Astrocyte (in vitro differentiated cells and primary cell): ENCODE results near the gene KCNAB3. TPM values are rescaled to one million over a fixed set of nuclear protein-coding genes. Genes with fewer than 3 reads are reported as not detected.

Experiments used
- DNase-seq: peaks from one replicate; pipeline ENCODE4 v3.0.0-alpha.2; 2010; ENCODE audit warnings: low read depth
- FAIRE-seq: peaks from 2 replicates; lab custom pipeline; 2011; peaks lifted over from hg19 to GRCh38; lab: Jason Lieb, UNC
- H2AFZ ChIP-seq: 2 replicates; pipeline ENCODE4 v1.6.0; 2012; ENCODE audit warnings: low read depth, low read length, inconsistent platforms
- H3K27ac ChIP-seq: 2 replicates; pipeline ENCODE4 v1.5.1; 2011; ENCODE audit warnings: low read depth, low read length, inconsistent platforms
- H3K27me3 ChIP-seq: 2 replicates; pipeline ENCODE4 v1.6.0; 2011; ENCODE audit warnings: low read length, inconsistent platforms; ENCODE audit not compliant: insufficient read depth
- H3K36me3 ChIP-seq: 2 replicates; pipeline ENCODE4 v1.5.1; 2011; ENCODE audit warnings: low read length, inconsistent platforms; ENCODE audit not compliant: insufficient read depth
- H3K4me1 ChIP-seq: 2 replicates; pipeline ENCODE4 v1.5.1; 2011; ENCODE audit warnings: low read length, inconsistent platforms; ENCODE audit not compliant: insufficient read depth
- H3K4me2 ChIP-seq: 2 replicates; pipeline ENCODE4 v1.6.0; 2012; ENCODE audit warnings: low read length, inconsistent platforms
- H3K4me3 ChIP-seq: 2 replicates; pipeline ENCODE4 v1.5.1; 2011; ENCODE audit warnings: low read depth, mild to moderate bottlenecking, low read length, inconsistent platforms; ENCODE audit not compliant: insufficient read depth
- H3K79me2 ChIP-seq: 2 replicates; pipeline ENCODE4 v1.6.0; 2012; ENCODE audit warnings: mild to moderate bottlenecking, low read length, inconsistent platforms; ENCODE audit not compliant: insufficient read depth
- H3K9ac ChIP-seq: 2 replicates; pipeline ENCODE4 v1.6.0; 2012; ENCODE audit warnings: mild to moderate bottlenecking, low read length, inconsistent platforms
- H3K9me3 ChIP-seq: 2 replicates; pipeline ENCODE4 v1.5.1; 2012; ENCODE audit warnings: low read depth, mild to moderate bottlenecking, low read length, inconsistent platforms; ENCODE audit not compliant: insufficient read depth
- H4K20me1 ChIP-seq: 2 replicates; pipeline ENCODE4 v1.6.0; 2012; ENCODE audit warnings: low read length, inconsistent platforms; ENCODE audit not compliant: insufficient read depth
- H3K27ac Mint-ChIP-seq: one replicate; pipeline ENCODE4 v1.8.0; 2021; ENCODE audit warnings: mild to moderate bottlenecking, mixed read lengths; ENCODE audit not compliant: unreplicated experiment
- H3K27me3 Mint-ChIP-seq: one replicate; pipeline ENCODE4 v1.8.0; 2021; ENCODE audit warnings: low read depth, mixed read lengths; ENCODE audit not compliant: unreplicated experiment
- H3K36me3 Mint-ChIP-seq: one replicate; pipeline ENCODE4 v1.8.0; 2021; ENCODE audit warnings: low read depth, mixed read lengths; ENCODE audit not compliant: unreplicated experiment
- H3K4me1 Mint-ChIP-seq: one replicate; pipeline ENCODE4 v1.8.0; 2021; ENCODE audit warnings: low read depth, mixed read lengths; ENCODE audit not compliant: unreplicated experiment
- H3K4me3 Mint-ChIP-seq: one replicate; pipeline ENCODE4 v1.8.0; 2021; ENCODE audit warnings: mild to moderate bottlenecking, moderate library complexity, mixed read lengths; ENCODE audit not compliant: unreplicated experiment
- H3K9me3 Mint-ChIP-seq: one replicate; pipeline ENCODE4 v1.8.0; 2021; ENCODE audit warnings: mild to moderate bottlenecking, mixed read lengths; ENCODE audit not compliant: unreplicated experiment
- EZH2 ChIP-seq: IDR thresholded peaks from 2 replicates; pipeline ENCODE4 v1.6.1; 2012; ENCODE audit warnings: mild to moderate bottlenecking, low read length, inconsistent platforms; ENCODE audit not compliant: insufficient read depth
- total RNA-seq: library from RNA; stranded (reverse); gene quantifications from 2 replicates; pipeline ENCODE4 v1.2.1, GENCODE V29; 2021
- TF ChIP-seq, protein P1 (sequence below): IDR thresholded peaks from 2 replicates; pipeline ENCODE4 v1.5.1; 2011; ENCODE audit warnings: low read depth, mild to moderate bottlenecking, inconsistent platforms, low read length, moderate library complexity; ENCODE audit not compliant: insufficient read depth

Gene KCNAB3
- total RNA-seq, 1 donor from 2014 or later, result 1.4 TPM

GRCh38 chr17:7912927-7913524, 16.6 kb downstream of the KCNAB3 start:
- Histone ChIP-seq H3K27ac (no peak overlapping the region), H3K79me2 (no peaks in the 10 kb centered on the region), H3K4me3 (no peak overlapping the region), H3K4me2 (no peak overlapping the region), H3K4me1 (peaks cover 21% of the 10 kb centered on the region), H4K20me1 (peaks cover 12% of the 10 kb centered on the region), H3K9ac (no peak overlapping the region), H3K36me3 (peaks cover 17% of the 10 kb centered on the region), H2AFZ (no peak overlapping the region), H3K9me3 (no peaks in the 10 kb centered on the region), H3K27me3 (no peaks in the 10 kb centered on the region)
- TF ChIP-seq, protein P1, sequence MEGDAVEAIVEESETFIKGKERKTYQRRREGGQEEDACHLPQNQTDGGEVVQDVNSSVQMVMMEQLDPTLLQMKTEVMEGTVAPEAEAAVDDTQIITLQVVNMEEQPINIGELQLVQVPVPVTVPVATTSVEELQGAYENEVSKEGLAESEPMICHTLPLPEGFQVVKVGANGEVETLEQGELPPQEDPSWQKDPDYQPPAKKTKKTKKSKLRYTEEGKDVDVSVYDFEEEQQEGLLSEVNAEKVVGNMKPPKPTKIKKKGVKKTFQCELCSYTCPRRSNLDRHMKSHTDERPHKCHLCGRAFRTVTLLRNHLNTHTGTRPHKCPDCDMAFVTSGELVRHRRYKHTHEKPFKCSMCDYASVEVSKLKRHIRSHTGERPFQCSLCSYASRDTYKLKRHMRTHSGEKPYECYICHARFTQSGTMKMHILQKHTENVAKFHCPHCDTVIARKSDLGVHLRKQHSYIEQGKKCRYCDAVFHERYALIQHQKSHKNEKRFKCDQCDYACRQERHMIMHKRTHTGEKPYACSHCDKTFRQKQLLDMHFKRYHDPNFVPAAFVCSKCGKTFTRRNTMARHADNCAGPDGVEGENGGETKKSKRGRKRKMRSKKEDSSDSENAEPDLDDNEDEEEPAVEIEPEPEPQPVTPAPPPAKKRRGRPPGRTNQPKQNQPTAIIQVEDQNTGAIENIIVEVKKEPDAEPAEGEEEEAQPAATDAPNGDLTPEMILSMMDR, result peak; percentile 70
- no peak for TF ChIP-seq EZH2
- FAIRE-seq (peak; percentile 23), DNase-seq (peak; percentile 50)
- Mint-ChIP-seq H3K4me3 (no peak overlapping the region), H3K36me3 (peaks cover 4% of the 10 kb centered on the region), H3K9me3 (no peaks in the 10 kb centered on the region), H3K27me3 (no peaks in the 10 kb centered on the region), H3K4me1 (peaks cover 7% of the 10 kb centered on the region), H3K27ac (no peak overlapping the region)

- H3K4me1 Mint-ChIP-seq, result no peaks in the 10 kb centered on the region
Measured at GRCh38 chr17:7911116-7911515, 18.5 kb downstream of the KCNAB3 start.

More at GRCh38 chr17:7911116-7911515, 18.5 kb downstream of the KCNAB3 start:
- H4K20me1 ChIP-seq, result peaks cover 12% of the 10 kb centered on the region
- FAIRE-seq (no peak), DNase-seq (no peak)
- no peak overlapping the region for H2AFZ ChIP-seq
- Mint-ChIP-seq H3K27me3 (no peaks in the 10 kb centered on the region), H3K36me3 (peaks cover 14% of the 10 kb centered on the region), H3K4me3 (no peak overlapping the region), H3K9me3 (no peaks in the 10 kb centered on the region), H3K27ac (no peak overlapping the region)
- no peak overlapping the region for H3K27ac ChIP-seq
- H3K4me1 ChIP-seq, result peaks cover 12% of the 10 kb centered on the region
- H3K9me3 ChIP-seq, result no peaks in the 10 kb centered on the region
- no peaks in the 10 kb centered on the region for H3K27me3 ChIP-seq
- peaks cover 30% of the 10 kb centered on the region for H3K36me3 ChIP-seq
- H3K79me2 ChIP-seq, result no peaks in the 10 kb centered on the region
- H3K4me3 ChIP-seq, result no peak overlapping the region
- H3K9ac ChIP-seq, result no peak overlapping the region
- no peak overlapping the region for H3K4me2 ChIP-seq
- no peak for TF ChIP-seq EZH2
- TF ChIP-seq, protein P1, result no peak
